K562 (cell line): Measurements from ENCODE around the gene ERCC6. TPM values are rescaled to one million over a fixed set of nuclear protein-coding genes. Genes with fewer than 3 reads are reported as not detected.

ENCODE experiments used
- ATAC-seq: fragments of 200-7000 bp; cut with Tn5 transposase; 3 replicates; pipeline ENCODE4 v1.9.1; 2020; ENCODE audit warnings: moderate library complexity
- BruUV-seq: library from RNA; stranded (reverse); fragments of 400-500 nt; replicated peaks from 2 replicates; lab custom pipeline; 2021; lab: Mats Ljungman, UMichigan
- CTCF ChIA-PET: fragments of 300-600 bp; formaldehyde crosslinking; extraction: SDS; loops from one replicate; lab custom pipeline; 2021; ENCODE audit warnings: low intra/inter-chr PET ratio; lab: Yijun Ruan, JAX
- POLR2A ChIA-PET: fragments of 300-600, 350-650 bp; sonication (Branson Sonifier 250); formaldehyde crosslinking; extraction: SDS; loops from one replicate; lab custom pipeline; 2021; ENCODE audit warnings: antibody characterized with exemption, inconsistent platforms; lab: Yijun Ruan, JAX
- DNase-seq, 4 experiments: peaks; one replicate each; pipeline versions ENCODE4 v3.0.0 to v3.0.0-alpha.2; 2011 to 2018; ENCODE audit warnings: low spot score in 3 of 4, mixed read lengths in 3 of 4; ENCODE audit errors: extremely low read depth in 1 of 4
- FAIRE-seq: peaks from 2 replicates; lab custom pipeline; 2011; peaks lifted over from hg19 to GRCh38; lab: Jason Lieb, UNC
- H2AFZ ChIP-seq: 2 replicates; pipeline ENCODE4 v1.6.0; 2011; ENCODE audit warnings: low read depth, low read length, control low read depth, inconsistent platforms
- H3K27ac ChIP-seq: fragments of 200-600 bp; 3 replicates; pipeline ENCODE4 v1.8.0; 2011; ENCODE audit warnings: low read depth, mild to moderate bottlenecking, control low read depth, inconsistent platforms, low read length, moderate library complexity, mixed read lengths; ENCODE audit errors: extremely low read depth
- H3K27me3 ChIP-seq, 2 experiments: fragments of 300-600 bp in 1 of 2; 2 replicates in 1 of 2; 3 replicates in 1 of 2; pipeline versions ENCODE4 v1.6.0 to v1.8.0; 2011; ENCODE audit warnings: inconsistent platforms in 2 of 2, low read length in 2 of 2, mild to moderate bottlenecking in 1 of 2, mixed read lengths in 1 of 2, moderate library complexity in 1 of 2; ENCODE audit not compliant: control insufficient read depth in 2 of 2, insufficient read depth in 2 of 2
- H3K36me3 ChIP-seq: fragments of 300-600 bp; 3 replicates; pipeline ENCODE4 v1.8.0; 2011; ENCODE audit warnings: mild to moderate bottlenecking, low read length, inconsistent platforms; ENCODE audit not compliant: control insufficient read depth, insufficient read depth
- H3K4me1 ChIP-seq, 2 experiments: fragments of 200-600 bp in 1 of 2; replicated peaks in 1 of 2; 2 replicates in 1 of 2; 3 replicates in 1 of 2; pipeline versions ENCODE4 v1.5.1 to v1.8.0; 2011; ENCODE audit warnings: inconsistent platforms in 2 of 2, low read length in 2 of 2, mild to moderate bottlenecking in 1 of 2, mixed read lengths in 1 of 2, moderate library complexity in 1 of 2; ENCODE audit not compliant: control insufficient read depth in 2 of 2, insufficient read depth in 2 of 2
- H3K4me2 ChIP-seq: 2 replicates; pipeline ENCODE4 v1.6.1; 2011; ENCODE audit warnings: low read length, control low read depth, inconsistent platforms, mixed read lengths; ENCODE audit not compliant: insufficient read depth
- H3K4me3 ChIP-seq: fragments of 200-600 bp; sonication (generic), shearing (Covaris generic); 2 replicates; pipeline ENCODE4 v1.5.1; 2016; ENCODE audit warnings: control low read depth, inconsistent platforms
- H3K79me2 ChIP-seq: fragments of 200-600 bp; 3 replicates; pipeline ENCODE4 v1.8.0; 2011; ENCODE audit warnings: low read length, inconsistent platforms; ENCODE audit not compliant: control insufficient read depth, insufficient read depth
- H3K9ac ChIP-seq, 2 experiments: 2 replicates each; pipeline versions ENCODE4 v1.6.0 to v1.6.1; 2011; ENCODE audit warnings: low read depth in 2 of 2, low read length in 2 of 2, control low read depth in 1 of 2, inconsistent platforms in 1 of 2, mild to moderate bottlenecking in 1 of 2, mixed read lengths in 1 of 2; ENCODE audit not compliant: insufficient read depth in 1 of 2
- H3K9me1 ChIP-seq: one replicate; pipeline ENCODE4 v1.6.0; 2011; ENCODE audit warnings: inconsistent platforms, mild to moderate bottlenecking, low read length, moderate library complexity; ENCODE audit not compliant: control insufficient read depth, insufficient read depth
- H3K9me3 ChIP-seq: replicated peaks from 2 replicates; pipeline ENCODE4 v1.5.1; 2011; ENCODE audit warnings: low read depth, low read length, inconsistent platforms; ENCODE audit not compliant: control insufficient read depth, insufficient read depth
- H4K20me1 ChIP-seq: replicated peaks from 2 replicates; pipeline ENCODE4 v1.6.1; 2011; ENCODE audit warnings: low read length, inconsistent platforms, mixed read lengths; ENCODE audit not compliant: control insufficient read depth, insufficient read depth
- CEBPB ChIP-seq: fragments of 450-650 bp; IDR thresholded peaks from 2 replicates; pipeline ENCODE4 v1.6.1; 2016; ENCODE audit warnings: missing genetic modification characterization, missing compliant biosample characterization
- ILF3 ChIP-seq: fragments of 450-650 bp; IDR thresholded peaks from 2 replicates; pipeline ENCODE4 v1.6.1; 2018; ENCODE audit warnings: antibody characterized with exemption, mild to moderate bottlenecking, moderate library complexity, borderline replicate concordance
- ILK ChIP-seq: fragments of 450-650 bp; IDR thresholded peaks from 2 replicates; pipeline ENCODE4 v1.6.1; 2016; ENCODE audit warnings: missing genetic modification characterization, low read depth, mild to moderate bottlenecking, missing compliant biosample characterization, moderate library complexity, borderline replicate concordance
- KLF16 ChIP-seq: IDR thresholded peaks from 2 replicates; pipeline ENCODE4 v1.6.1; 2016; ENCODE audit warnings: antibody characterized with exemption
- KLF6 ChIP-seq: fragments of 250-450 bp; sonication (Bioruptor Pico); IDR thresholded peaks from 2 replicates; pipeline ENCODE4 v1.4.0; 2020; ENCODE audit warnings: mild to moderate bottlenecking, moderate library complexity, borderline replicate concordance
- MXI1 ChIP-seq: IDR thresholded peaks from 2 replicates; pipeline ENCODE4 v1.6.1; 2011; ENCODE audit warnings: low read depth, mild to moderate bottlenecking, improper control_type of control experiment, low read length
- NCOA6 ChIP-seq: fragments of 450-650 bp; IDR thresholded peaks from 2 replicates; pipeline ENCODE4 v1.6.1; 2017; ENCODE audit warnings: mild to moderate bottlenecking
- OTX1 ChIP-seq: fragments of 450-650 bp; formaldehyde crosslinking; IDR thresholded peaks from 2 replicates; pipeline ENCODE4 v1.4.0; 2022; ENCODE audit warnings: mild to moderate bottlenecking
- POLR3A ChIP-seq: IDR thresholded peaks from 2 replicates; pipeline ENCODE4 v1.6.1; 2011; ENCODE audit warnings: borderline replicate concordance, mild to moderate bottlenecking, moderate library complexity; ENCODE audit not compliant: insufficient read length, insufficient read depth; ENCODE audit errors: extremely low read depth
- RUNX1 ChIP-seq: sonication (generic); IDR thresholded peaks from 2 replicates; pipeline ENCODE4 v1.6.1; 2016; ENCODE audit warnings: antibody characterized with exemption, low read depth
- SAFB2 ChIP-seq: fragments of 200-400 bp; formaldehyde crosslinking; IDR thresholded peaks from 2 replicates; pipeline ENCODE4 v1.6.1; 2018; ENCODE audit warnings: borderline replicate concordance, low read length, low read depth, moderate library complexity; ENCODE audit not compliant: severe bottlenecking
- SAP30 ChIP-seq: fragments of 200-600 bp; sonication (generic); IDR thresholded peaks from 2 replicates; pipeline ENCODE4 v1.6.1; 2012; ENCODE audit warnings: borderline replicate concordance, low read depth, mild to moderate bottlenecking, moderate library complexity, low read length, control low read depth, inconsistent platforms; ENCODE audit not compliant: insufficient read depth, poor library complexity, severe bottlenecking
- SETDB1 ChIP-seq: IDR thresholded peaks from one replicate; pipeline ENCODE4 v1.6.1; 2012; ENCODE audit warnings: low read length, control low read depth, inconsistent platforms
- STAT5A ChIP-seq: IDR thresholded peaks from 2 replicates; pipeline ENCODE4 v1.6.1; 2012; ENCODE audit warnings: low read length, inconsistent platforms, borderline replicate concordance
- YBX1 ChIP-seq: fragments of 450-650 bp; IDR thresholded peaks from 2 replicates; pipeline ENCODE4 v1.7.1; 2016; ENCODE audit warnings: mild to moderate bottlenecking
- ZBTB8A ChIP-seq: fragments of 450-650 bp; IDR thresholded peaks from 2 replicates; pipeline ENCODE4 v1.6.1; 2018; ENCODE audit warnings: mild to moderate bottlenecking, moderate library complexity; ENCODE audit not compliant: partially characterized antibody
- ZZZ3 ChIP-seq: fragments of 450-650 bp; IDR thresholded peaks from 2 replicates; pipeline ENCODE4 v1.6.1; 2016; ENCODE audit warnings: antibody characterized with exemption, mild to moderate bottlenecking, moderate library complexity
- WGBS: fragments of 100-300 bp; shearing (Covaris generic); methylation state at CpG from one replicate; pipeline ENCODE4 v1.1.6; 2016; ENCODE audit warnings: low coverage, mixed read lengths; ENCODE audit not compliant: insufficient coverage; ENCODE audit errors: missing lambda C conversion rate; 5-methylcytosine and 5-hydroxymethylcytosine counted together
- in situ Hi-C: fragments of 300-500 bp; cut with MboI; formaldehyde crosslinking; loops from 4 replicates; pipeline ENCODE4 v1.15.0; 2018; ENCODE audit warnings: inconsistent platforms, mixed read lengths
- intact Hi-C: fragments of 100-400 bp; cut with micrococcal nuclease; formaldehyde crosslinking; loops from 2 replicates; pipeline ENCODE4 v1.14.2; 2022
- polyA plus RNA-seq, 8 experiments: library from polyadenylated mRNA; depleted of rRNA in 4 of 8; stranded (reverse) in 5 of 8; unstranded in 3 of 8; fragments of >200 nt; fragmentation: Nextera tagmentation in 2 of 8; fragmentation: Illumina TruSeq in 1 of 8; extraction: Ambion mirVana in 2 of 8; extraction: Trizol in 1 of 8; gene quantifications; 2 replicates each; pipeline versions ENCODE4 v1.2.1 to v1.2.3, GENCODE V29; 2011 to 2014; ENCODE audit warnings: inconsistent platforms in 1 of 8, missing spikeins in 1 of 8
- total RNA-seq, 7 experiments: library from RNA; depleted of rRNA in 6 of 7; stranded (reverse); fragments of >200 nt in 6 of 7; fragmentation: Illumina TruSeq in 2 of 7; extraction: Trizol in 2 of 7; gene quantifications; 2 replicates each; pipeline versions ENCODE4 v1.2.1 to v1.2.3, GENCODE V29; 2011 to 2021; ENCODE audit warnings: low replicate concordance in 1 of 7
- TF ChIP-seq, protein P1 (sequence below): IDR thresholded peaks from 2 replicates; pipeline ENCODE4 v1.6.1; 2011; ENCODE audit warnings: borderline replicate concordance, low read depth, mild to moderate bottlenecking, moderate library complexity, low read length; ENCODE audit not compliant: insufficient read depth, poor library complexity, severe bottlenecking

ERCC6 gene
- total and polyA plus RNA-seq, 9 of the 15 experiments (the other 6 are each of a cell fraction or from before 2014, with no cell fraction given) = 7.8 to 17.7 (median 11.8) TPM

DNA sequence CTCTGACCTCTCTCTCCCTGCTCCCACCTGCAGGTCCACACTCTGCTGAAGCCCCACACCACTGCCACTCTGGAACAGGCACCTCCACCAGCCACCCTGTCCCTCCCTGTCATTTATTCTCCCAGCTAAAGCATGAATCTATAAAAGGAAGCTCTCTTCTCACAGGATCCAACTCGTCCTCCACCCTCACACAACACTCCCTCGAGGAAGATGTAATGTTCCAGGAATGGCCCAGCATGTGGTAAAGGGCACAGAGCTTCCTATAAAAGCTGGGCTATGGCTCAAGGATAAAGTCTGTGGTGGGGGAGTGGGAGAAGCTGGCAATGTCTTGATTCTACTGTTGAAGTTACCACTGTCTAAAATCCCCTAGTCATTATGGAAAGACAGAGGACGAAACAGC lies 67.4 kb downstream of the ERCC6 start:
- BruUV-seq = no TSS peak
- ChIA-PET POLR2A (no interaction called here), CTCF (no interaction called here)
- no peaks in the 10 kb centered on the region for H3K79me2 ChIP-seq
- no peak overlapping the region for H2AFZ ChIP-seq
- ATAC-seq (no peak), FAIRE-seq (no peak), DNase-seq (no peak)
- no peaks in the 10 kb centered on the region for H3K4me1 ChIP-seq
- no peak overlapping the region for H3K4me2 ChIP-seq
- in situ Hi-C loops = no loop called here
- WGBS = 35% methylated on average over 3 of the region's 3 CpGs
- TF ChIP-seq CEBPB (no peak), STAT5A (no peak), KLF6 (CRISPR knock-in tag) (no peak), KLF16 (no peak), ZBTB8A (no peak), MXI1 (no peak), OTX1 (CRISPR knock-in tag) (no peak), SAFB2 (no peak), SETDB1 (no peak), NCOA6 (no peak), ILK (tag) (no peak), YBX1 (no peak), ILF3 (no peak), SAP30 (no peak), ZZZ3 (no peak), POLR3A (no peak), RUNX1 (no peak)
- TF ChIP-seq, protein P1, sequence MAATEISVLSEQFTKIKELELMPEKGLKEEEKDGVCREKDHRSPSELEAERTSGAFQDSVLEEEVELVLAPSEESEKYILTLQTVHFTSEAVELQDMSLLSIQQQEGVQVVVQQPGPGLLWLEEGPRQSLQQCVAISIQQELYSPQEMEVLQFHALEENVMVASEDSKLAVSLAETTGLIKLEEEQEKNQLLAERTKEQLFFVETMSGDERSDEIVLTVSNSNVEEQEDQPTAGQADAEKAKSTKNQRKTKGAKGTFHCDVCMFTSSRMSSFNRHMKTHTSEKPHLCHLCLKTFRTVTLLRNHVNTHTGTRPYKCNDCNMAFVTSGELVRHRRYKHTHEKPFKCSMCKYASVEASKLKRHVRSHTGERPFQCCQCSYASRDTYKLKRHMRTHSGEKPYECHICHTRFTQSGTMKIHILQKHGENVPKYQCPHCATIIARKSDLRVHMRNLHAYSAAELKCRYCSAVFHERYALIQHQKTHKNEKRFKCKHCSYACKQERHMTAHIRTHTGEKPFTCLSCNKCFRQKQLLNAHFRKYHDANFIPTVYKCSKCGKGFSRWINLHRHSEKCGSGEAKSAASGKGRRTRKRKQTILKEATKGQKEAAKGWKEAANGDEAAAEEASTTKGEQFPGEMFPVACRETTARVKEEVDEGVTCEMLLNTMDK = no peak
- H3K9me1 ChIP-seq = no peaks in the 10 kb centered on the region
- H3K36me3 ChIP-seq = peaks cover 34% of the 10 kb centered on the region
- intact Hi-C loops = no loop called here
- H3K27me3 ChIP-seq = no peaks in the 10 kb centered on the region
- no peaks in the 10 kb centered on the region for H4K20me1 ChIP-seq
- no peaks in the 10 kb centered on the region for H3K9me3 ChIP-seq
- no peak overlapping the region for H3K27ac ChIP-seq
- H3K9ac ChIP-seq = no peak overlapping the region
- no peak overlapping the region for H3K4me3 ChIP-seq
